ENCODE results near the gene EPS15. TPM values are rescaled to one million over a fixed set of nuclear protein-coding genes. Genes with fewer than 3 reads are reported as not detected.
"Not testable (repeated sequence)": the region's sequence is repeated elsewhere in the genome, so short reads cannot be mapped to it uniquely, and the experiment has no call there.

Gene EPS15
- total and polyA plus RNA-seq, 2 donors from 2014 or later: 17.5 to 91.3 TPM

- DNase-seq (no peak), FAIRE-seq (no peak)
- intact Hi-C loops (cut with DNase I): no loop called here
- Histone ChIP-seq H3K27me3 (ENCODE audit: control insufficient read depth, insufficient read depth, low read length) (no peaks in the 10 kb centered on the region), H3K36me3 (ENCODE audit: control insufficient read depth in 2 of 3, insufficient read depth in 3 of 3, low read length in 3 of 3) (peaks cover 2 to 24% (median 21%) of the 10 kb centered on the region in 3 donors), H3K9ac (ENCODE audit: low read length in 3 of 3) (no peak overlapping the region), H3K27ac (ENCODE audit: low read depth in 2 of 2, low read length in 2 of 2) (no peak overlapping the region), H3K4me1 (ENCODE audit: control insufficient read depth in 2 of 3, insufficient read depth in 2 of 3, low read depth in 1 of 3, low read length in 3 of 3) (no peaks in the 10 kb centered on the region), H3K4me3 (ENCODE audit: low read length in 3 of 3) (no peak overlapping the region), H3K9me3 (ENCODE audit: control insufficient read depth in 2 of 3, insufficient read depth in 1 of 3, low read length in 3 of 3) (no peaks in the 10 kb centered on the region)
- TF ChIP-seq, protein P1, sequence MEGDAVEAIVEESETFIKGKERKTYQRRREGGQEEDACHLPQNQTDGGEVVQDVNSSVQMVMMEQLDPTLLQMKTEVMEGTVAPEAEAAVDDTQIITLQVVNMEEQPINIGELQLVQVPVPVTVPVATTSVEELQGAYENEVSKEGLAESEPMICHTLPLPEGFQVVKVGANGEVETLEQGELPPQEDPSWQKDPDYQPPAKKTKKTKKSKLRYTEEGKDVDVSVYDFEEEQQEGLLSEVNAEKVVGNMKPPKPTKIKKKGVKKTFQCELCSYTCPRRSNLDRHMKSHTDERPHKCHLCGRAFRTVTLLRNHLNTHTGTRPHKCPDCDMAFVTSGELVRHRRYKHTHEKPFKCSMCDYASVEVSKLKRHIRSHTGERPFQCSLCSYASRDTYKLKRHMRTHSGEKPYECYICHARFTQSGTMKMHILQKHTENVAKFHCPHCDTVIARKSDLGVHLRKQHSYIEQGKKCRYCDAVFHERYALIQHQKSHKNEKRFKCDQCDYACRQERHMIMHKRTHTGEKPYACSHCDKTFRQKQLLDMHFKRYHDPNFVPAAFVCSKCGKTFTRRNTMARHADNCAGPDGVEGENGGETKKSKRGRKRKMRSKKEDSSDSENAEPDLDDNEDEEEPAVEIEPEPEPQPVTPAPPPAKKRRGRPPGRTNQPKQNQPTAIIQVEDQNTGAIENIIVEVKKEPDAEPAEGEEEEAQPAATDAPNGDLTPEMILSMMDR (IDR thresholded peaks at IDR 0.05; ENCODE audit: borderline replicate concordance, extremely low read depth, insufficient read depth): no peak
These were observed 108.3 kb downstream of the EPS15 start for GRCh38 chr1:51410568-51411460.

DNA sequence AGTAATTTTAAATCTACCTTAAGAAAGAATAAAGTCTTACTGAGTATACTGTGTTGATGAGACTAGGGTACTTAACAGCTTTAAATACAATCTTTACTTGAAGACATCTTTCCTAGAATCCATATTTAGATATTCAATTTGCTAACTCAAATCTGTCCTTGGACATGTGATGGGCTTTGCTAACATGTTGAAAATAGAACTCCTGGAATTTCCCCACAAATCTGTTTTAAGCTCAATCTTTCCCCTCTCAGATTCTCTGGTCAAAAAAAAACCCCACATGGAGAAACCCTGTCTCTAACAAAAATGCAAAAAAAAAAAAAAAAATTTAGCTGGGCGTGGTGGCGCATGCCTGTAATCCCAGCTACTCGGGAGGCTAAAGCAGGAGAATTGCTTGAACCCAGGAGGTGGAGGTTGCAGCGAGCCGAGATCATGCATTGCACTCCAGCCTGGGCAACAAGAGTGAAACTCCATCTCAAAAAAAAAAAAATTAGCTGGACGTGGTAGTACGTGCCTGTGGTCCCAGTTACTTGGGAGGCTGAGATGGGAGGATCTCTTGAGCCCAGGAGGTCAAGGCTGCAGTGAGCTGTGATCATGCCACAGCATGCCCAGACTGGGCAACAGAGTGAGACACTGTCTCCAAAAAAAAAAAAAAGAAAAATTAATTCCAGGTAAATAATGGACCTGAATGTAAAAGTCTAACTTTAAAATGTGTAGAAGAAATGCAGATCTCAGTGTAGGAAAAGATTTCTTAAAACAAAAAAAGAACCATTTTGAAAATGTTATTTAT, 109.1 kb downstream of the EPS15 start:
- intact Hi-C loops (cut with DNase I); H3K9me3 ChIP-seq (ENCODE audit: control insufficient read depth in 2 of 3, insufficient read depth in 1 of 3, low read length in 3 of 3); H3K4me3 ChIP-seq (ENCODE audit: low read length in 3 of 3); FAIRE-seq; H3K27me3 ChIP-seq (ENCODE audit: control insufficient read depth, insufficient read depth, low read length); DNase-seq; H3K27ac ChIP-seq (ENCODE audit: low read depth in 2 of 2, low read length in 2 of 2); H3K9ac ChIP-seq (ENCODE audit: low read length in 3 of 3); H3K4me1 ChIP-seq (ENCODE audit: control insufficient read depth in 2 of 3, insufficient read depth in 2 of 3, low read depth in 1 of 3, low read length in 3 of 3): not testable (repeated sequence)
- peaks cover 2 to 29% (median 25%) of the 10 kb centered on the region in 3 donors for H3K36me3 ChIP-seq (ENCODE audit: control insufficient read depth in 2 of 3, insufficient read depth in 3 of 3, low read length in 3 of 3)

- H3K36me3 ChIP-seq (ENCODE audit: control insufficient read depth in 2 of 3, insufficient read depth in 3 of 3, low read length in 3 of 3): peaks cover 0 to 10% (median 0%) of the 10 kb centered on the region in 3 donors
These were observed 126.8 kb downstream of the EPS15 start for GRCh38 chr1:51392241-51392640.

DNA sequence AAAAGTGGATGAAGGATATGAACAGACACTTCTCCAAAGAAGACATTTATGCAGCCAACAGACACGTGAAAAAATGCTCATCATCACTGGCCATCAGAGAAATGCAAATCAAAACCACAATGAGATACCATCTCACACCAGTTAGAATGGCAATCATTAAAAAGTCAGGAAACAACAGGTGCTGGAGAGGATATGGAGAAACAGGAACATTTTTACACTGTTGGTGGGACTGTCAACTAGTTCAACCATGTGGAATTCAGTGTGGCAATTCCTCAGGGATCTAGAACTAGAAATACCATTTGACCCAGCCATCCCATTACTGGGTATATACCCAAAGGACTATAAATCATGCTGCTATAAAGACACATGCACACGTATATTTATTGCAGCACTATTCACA, 128.4 kb downstream of the EPS15 start:
- H3K27ac ChIP-seq (ENCODE audit: low read depth in 2 of 2, low read length in 2 of 2); DNase-seq; H3K4me3 ChIP-seq (ENCODE audit: low read length in 3 of 3); FAIRE-seq; H3K27me3 ChIP-seq (ENCODE audit: control insufficient read depth, insufficient read depth, low read length); intact Hi-C loops (cut with DNase I); H3K9ac ChIP-seq (ENCODE audit: low read length in 3 of 3); H3K9me3 ChIP-seq (ENCODE audit: control insufficient read depth in 2 of 3, insufficient read depth in 1 of 3, low read length in 3 of 3); H3K4me1 ChIP-seq (ENCODE audit: control insufficient read depth in 2 of 3, insufficient read depth in 2 of 3, low read depth in 1 of 3, low read length in 3 of 3); H3K36me3 ChIP-seq (ENCODE audit: control insufficient read depth in 2 of 3, insufficient read depth in 3 of 3, low read length in 3 of 3): not testable (repeated sequence)

More at GRCh38 chr1:51392241-51392640, 126.8 kb downstream of the EPS15 start:
- TF ChIP-seq, protein P1 (IDR thresholded peaks at IDR 0.05; ENCODE audit: borderline replicate concordance, extremely low read depth, insufficient read depth): no peak
- Histone ChIP-seq H3K27ac (ENCODE audit: low read depth in 2 of 2, low read length in 2 of 2) (no peak overlapping the region), H3K9ac (ENCODE audit: low read length in 3 of 3) (no peak overlapping the region), H3K4me3 (ENCODE audit: low read length in 3 of 3) (no peak overlapping the region), H3K27me3 (ENCODE audit: control insufficient read depth, insufficient read depth, low read length) (no peaks in the 10 kb centered on the region), H3K4me1 (ENCODE audit: control insufficient read depth in 2 of 3, insufficient read depth in 2 of 3, low read depth in 1 of 3, low read length in 3 of 3) (no peaks in the 10 kb centered on the region), H3K9me3 (ENCODE audit: control insufficient read depth in 2 of 3, insufficient read depth in 1 of 3, low read length in 3 of 3) (no peaks in the 10 kb centered on the region)
- DNase-seq: no peak
- no peak for FAIRE-seq
- intact Hi-C loops (cut with DNase I): no loop called here

DNA sequence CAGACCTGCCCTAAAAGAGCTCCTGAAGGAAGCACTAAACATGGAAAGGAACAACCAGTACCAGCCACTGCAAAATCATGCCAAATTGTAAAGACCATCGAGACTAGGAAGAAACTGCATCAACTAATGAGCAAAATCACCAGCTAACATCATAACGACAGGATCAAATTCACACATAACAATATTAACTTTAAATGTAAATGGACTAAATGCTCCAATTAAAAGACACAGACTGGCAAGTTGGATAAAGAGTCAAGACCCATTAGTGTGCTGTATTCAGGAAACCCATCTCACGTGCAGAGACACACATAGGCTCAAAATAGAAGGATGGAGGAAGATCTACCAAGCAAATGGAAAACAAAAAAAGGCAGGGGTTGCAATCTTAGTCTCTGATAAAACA, 131.8 kb downstream of the EPS15 start:
- H3K4me1 ChIP-seq (ENCODE audit: control insufficient read depth in 2 of 3, insufficient read depth in 2 of 3, low read depth in 1 of 3, low read length in 3 of 3); H3K9ac ChIP-seq (ENCODE audit: low read length in 3 of 3); H3K27ac ChIP-seq (ENCODE audit: low read depth in 2 of 2, low read length in 2 of 2); DNase-seq; H3K9me3 ChIP-seq (ENCODE audit: control insufficient read depth in 2 of 3, insufficient read depth in 1 of 3, low read length in 3 of 3); H3K4me3 ChIP-seq (ENCODE audit: low read length in 3 of 3); H3K27me3 ChIP-seq (ENCODE audit: control insufficient read depth, insufficient read depth, low read length); intact Hi-C loops (cut with DNase I); FAIRE-seq: not testable (repeated sequence)
- H3K36me3 ChIP-seq (ENCODE audit: control insufficient read depth in 2 of 3, insufficient read depth in 3 of 3, low read length in 3 of 3): peaks cover 0 to 11% (median 3%) of the 10 kb centered on the region in 3 donors

DNA sequence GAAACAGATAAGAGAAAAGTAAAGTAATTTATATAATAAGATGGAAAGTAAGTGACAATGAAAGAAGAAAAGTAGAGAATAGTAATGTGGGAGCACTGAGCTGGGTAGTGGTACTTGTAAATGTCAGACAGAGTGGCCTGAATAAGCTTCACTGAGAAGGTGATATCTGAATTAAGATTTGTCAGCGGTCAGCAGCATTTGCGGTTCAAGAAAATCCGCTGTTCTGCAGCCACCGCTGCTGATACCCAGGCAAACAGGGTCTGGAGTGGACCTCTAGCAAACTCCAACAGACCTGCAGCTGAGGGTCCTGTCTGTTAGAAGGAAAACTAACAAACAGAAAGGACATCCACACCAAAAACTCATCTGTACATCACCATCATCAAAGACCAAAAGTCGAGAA, 132.8 kb downstream of the EPS15 start:
- intact Hi-C loops (cut with DNase I); H3K27ac ChIP-seq (ENCODE audit: low read depth in 2 of 2, low read length in 2 of 2); FAIRE-seq; H3K4me1 ChIP-seq (ENCODE audit: control insufficient read depth in 2 of 3, insufficient read depth in 2 of 3, low read depth in 1 of 3, low read length in 3 of 3); H3K4me3 ChIP-seq (ENCODE audit: low read length in 3 of 3); H3K36me3 ChIP-seq (ENCODE audit: control insufficient read depth in 2 of 3, insufficient read depth in 3 of 3, low read length in 3 of 3); H3K27me3 ChIP-seq (ENCODE audit: control insufficient read depth, insufficient read depth, low read length); H3K9me3 ChIP-seq (ENCODE audit: control insufficient read depth in 2 of 3, insufficient read depth in 1 of 3, low read length in 3 of 3); DNase-seq; H3K9ac ChIP-seq (ENCODE audit: low read length in 3 of 3): not testable (repeated sequence)
